Ishikawa (cell line): ENCODE data around the gene CDC42BPA.

ENCODE experiments used
- RAD21 ChIP-seq: IDR thresholded peaks from 2 replicates; pipeline ENCODE4 v1.6.1; 2012; ENCODE audit warnings: low read depth
- REST ChIP-seq: IDR thresholded peaks from 2 replicates; pipeline ENCODE4 v1.6.1; 2012; ENCODE audit warnings: low read depth, mild to moderate bottlenecking

GRCh38 chr1:226971765-226972164 is 346.5 kb downstream of the CDC42BPA start:
- no peak for TF ChIP-seq REST
- no peak for TF ChIP-seq RAD21
